ENCODE results near the gene MAP1LC3B2.

Gene MAP1LC3B2

DNA sequence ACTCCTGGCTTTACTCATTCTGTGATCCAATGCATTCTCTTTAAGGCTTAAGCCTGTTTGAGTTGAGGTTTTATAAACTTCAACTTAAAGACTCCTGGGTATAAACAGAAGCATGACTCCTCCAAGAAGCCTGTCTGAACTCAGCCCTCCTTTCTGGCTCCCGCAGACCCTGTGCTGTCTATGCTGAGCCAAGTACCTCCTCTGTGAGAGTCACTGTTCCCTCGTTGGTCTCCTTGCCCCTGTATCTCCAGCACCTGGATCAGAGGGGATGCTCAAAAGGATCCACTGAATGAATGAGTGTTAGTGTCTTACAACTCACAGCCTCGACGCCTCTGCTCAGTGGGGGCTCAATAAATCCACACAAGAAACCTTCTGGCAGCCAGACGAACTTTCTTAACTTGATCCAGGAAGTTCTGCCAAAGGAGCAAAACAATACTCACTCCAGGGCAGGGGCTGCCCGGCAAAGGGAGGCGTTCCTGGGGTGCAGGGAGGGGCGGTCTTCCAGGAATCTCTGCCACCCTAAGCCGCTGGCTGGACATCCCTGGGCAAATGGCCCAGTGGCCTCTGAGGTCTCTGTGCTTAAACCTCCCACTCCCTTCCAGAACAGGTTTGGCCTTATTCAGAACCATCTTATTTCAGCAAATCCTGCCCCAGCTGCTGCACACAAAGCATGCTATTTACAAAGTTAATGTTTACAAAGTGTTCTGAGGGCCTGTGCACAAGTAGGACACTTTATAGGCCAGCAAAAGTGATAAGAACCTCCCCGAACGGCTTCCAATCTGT lies 32.9 kb downstream of the MAP1LC3B2 start:
- in situ Hi-C loops (cut with MboI; ENCODE audit: low sequenced_read_pairs): no loop called here

DNA sequence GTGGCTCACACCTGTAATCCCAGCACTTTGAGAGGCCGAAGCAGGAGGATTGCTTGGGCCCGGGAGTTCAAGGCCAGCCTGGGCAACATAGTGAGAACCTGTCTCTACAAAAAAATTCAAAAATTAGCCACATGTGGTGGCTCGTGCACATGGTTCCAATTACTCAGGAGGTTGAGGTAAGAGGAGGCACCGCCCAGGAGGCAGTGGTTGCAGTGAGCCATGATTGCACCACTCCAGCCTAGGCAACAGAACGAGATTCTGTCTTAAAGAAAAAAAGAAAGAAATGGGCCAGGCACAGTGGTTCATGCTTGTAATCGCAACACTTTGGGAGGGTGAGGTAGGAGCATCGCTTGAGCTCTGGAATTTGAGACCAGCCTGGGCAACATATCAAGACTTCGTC lies 33.5 kb downstream of the MAP1LC3B2 start:
- in situ Hi-C loops (cut with MboI; ENCODE audit: low sequenced_read_pairs): no loop called here

DNA sequence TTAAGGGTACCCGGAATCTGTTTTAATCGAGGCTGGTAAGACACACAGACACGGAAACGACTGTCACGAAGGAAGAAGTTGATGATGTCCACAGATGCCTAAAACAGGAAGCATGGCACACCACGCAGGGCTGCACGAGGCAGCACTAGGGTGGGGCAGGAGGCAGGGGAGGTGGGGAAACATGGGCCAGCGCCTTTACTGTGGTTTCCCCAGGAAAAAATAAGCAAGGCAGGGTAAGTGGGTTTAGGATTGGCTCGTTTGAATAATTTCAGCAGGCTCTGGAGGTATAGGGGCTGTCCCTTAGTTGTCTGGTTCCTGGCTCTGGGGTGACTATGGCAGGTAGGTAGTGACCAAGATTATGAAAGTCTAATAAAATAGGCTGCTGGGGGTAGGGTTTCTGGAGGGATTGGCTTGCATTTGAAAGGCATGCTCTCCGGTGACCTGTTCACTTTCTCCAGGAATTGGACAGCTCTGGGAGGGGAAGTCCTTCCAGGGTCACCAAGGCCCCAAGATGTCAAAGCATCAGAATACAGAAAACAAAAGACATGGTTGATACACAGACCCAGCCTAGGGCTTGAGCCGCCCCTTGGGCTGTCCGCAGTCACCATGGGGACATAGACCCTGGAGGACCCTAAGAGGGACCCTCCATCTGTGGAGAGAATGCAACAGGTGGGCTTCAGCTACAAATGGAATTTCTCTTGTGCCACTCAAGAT lies 35.3 kb downstream of the MAP1LC3B2 start:
- in situ Hi-C loops (cut with MboI; ENCODE audit: low sequenced_read_pairs): no loop called here

DNA sequence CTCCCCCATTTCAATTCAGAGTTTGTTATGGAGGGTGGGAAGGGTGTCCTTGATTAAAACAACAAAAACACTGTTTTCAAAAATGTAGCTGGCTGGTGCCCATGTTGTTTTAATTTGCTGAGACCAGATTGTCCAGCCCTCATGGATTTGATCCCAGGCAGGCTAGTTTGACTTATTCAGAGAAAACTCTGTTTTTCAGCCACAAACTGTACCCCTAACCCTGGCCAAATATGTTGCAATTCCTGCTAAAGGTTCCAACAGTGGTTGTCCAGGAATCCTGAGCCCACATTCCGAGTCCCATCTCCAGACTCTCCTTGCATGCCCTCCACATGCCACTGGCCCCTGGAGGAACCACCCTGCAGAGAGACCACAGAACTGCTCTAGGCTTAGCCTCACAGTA lies 36.0 kb downstream of the MAP1LC3B2 start:
- in situ Hi-C loops (cut with MboI; ENCODE audit: low sequenced_read_pairs): no loop called here

DNA sequence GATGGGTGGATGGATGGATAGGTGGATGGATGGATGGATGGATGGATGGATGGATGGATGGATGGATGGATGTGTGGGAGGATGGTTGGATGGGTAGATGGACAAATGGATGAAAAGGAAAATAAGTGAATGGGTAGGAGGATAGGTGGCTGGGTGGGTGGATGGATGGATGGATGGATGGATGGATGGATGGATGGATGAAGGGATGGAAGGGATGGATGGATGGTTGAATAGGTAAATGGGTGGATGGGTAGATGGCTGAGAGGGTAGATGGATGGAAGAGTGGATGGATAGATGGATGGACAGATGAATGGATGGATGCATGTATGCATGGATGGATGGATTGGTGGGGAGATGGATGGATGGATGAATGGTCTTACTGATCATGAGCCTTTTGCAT lies 36.5 kb downstream of the MAP1LC3B2 start:
- in situ Hi-C loops (cut with MboI; ENCODE audit: low sequenced_read_pairs): no loop called here

DNA sequence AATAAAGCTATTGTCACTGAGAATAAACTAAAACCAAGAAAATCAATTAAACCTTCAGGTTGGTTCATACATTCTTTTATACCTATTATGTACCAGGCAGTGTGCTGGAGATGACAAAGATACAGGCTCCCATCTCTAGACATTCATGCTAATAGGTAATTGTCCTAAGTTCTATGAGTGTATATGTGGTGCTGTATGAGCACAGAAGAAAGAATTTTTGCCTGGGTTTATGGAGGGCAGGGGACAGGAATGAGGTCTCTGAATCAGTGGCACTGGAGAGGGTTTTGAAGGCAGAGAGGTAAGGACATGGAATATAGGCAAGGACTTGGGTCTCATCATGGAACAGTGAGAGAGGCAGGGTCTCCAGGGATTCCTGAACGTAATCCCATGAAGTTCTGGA lies 38.7 kb downstream of the MAP1LC3B2 start:
- in situ Hi-C loops (cut with MboI; ENCODE audit: low sequenced_read_pairs): no loop called here

DNA sequence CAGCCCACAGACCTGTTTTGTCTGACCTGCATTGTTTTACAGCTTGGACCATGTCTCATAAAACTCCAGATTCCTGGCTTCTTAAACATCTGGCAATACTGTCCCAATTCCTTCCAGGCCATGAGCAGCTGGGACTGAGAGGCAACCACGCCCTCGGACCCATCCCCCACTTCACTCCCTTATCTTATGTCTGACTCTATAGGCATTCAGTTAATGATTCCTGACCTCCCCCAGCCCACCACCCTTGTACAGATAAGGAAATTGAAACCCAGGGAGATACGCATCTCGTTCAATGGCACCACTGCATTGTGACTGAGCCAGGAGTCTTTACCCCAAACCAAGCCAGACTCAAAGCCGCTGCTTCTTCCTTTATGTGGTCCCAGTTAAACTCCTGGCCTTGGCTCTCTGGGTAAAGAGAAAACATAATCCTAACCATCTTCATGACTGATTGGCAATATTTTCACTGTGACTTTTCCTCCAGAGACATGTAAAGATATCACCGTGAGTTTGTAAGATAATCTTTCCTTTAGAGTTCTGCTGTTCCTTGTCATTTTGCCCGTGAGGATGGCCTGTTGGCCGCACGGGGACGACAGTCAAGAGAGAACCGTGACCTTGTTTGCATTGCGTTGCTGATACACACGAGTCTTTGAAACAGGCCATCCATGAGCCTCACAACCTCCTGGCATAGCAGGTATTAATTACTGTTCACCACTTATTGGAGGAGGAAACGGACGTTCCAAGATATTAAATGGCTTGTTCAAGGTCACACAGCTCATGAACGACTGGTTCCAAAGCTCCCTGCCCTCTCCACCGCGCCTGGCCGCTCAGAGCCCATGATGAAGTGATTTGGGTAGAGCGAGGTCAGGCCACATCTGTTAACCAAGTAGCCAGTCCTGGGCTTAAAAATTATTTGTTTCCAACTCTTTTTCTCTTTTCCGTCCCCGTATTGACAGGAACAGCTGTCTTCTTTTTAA lies 39.4 kb downstream of the MAP1LC3B2 start:
- in situ Hi-C loops (cut with MboI; ENCODE audit: low sequenced_read_pairs): no loop called here

DNA sequence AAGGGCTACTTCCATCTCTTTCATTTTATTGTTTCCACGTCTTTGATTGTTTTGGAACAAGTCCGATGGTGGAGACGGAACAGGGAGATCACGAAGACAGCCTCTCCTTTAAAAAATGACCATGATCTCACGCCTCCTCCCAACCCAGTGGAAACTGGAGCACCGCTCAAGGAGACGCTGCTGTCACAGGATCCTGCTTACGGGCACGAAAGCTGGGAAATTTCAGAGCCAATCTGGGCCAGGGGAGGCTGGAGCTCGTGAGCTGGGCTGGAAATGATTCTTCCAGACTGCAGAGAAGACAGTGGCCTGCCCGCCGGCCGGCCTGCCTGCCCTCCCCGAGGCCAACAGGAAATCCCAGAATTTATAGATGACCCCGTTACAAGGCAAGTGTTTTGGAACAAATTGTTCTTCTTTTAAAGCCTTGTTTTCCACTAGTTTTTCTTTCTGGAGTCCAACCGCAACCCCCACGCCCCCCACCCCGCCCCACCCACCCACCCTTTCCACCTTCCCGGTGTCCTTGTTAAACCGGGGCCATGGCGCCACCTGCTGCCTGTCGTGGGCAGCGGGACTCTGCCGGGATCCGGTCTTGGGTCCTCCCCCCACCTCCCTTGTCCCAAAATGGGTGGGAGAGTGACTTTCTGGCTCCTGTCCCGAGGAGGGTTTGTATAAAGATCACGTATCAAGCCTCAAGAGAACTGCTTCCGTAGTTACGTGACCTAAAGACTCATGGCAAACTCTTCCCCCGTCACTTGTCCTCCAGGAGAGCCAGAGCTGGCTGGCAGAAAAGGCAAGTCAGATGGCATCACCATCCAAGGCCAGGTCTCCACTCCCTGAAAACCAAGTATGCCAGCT lies 40.3 kb downstream of the MAP1LC3B2 start:
- in situ Hi-C loops (cut with MboI; ENCODE audit: low sequenced_read_pairs): no loop called here

DNA sequence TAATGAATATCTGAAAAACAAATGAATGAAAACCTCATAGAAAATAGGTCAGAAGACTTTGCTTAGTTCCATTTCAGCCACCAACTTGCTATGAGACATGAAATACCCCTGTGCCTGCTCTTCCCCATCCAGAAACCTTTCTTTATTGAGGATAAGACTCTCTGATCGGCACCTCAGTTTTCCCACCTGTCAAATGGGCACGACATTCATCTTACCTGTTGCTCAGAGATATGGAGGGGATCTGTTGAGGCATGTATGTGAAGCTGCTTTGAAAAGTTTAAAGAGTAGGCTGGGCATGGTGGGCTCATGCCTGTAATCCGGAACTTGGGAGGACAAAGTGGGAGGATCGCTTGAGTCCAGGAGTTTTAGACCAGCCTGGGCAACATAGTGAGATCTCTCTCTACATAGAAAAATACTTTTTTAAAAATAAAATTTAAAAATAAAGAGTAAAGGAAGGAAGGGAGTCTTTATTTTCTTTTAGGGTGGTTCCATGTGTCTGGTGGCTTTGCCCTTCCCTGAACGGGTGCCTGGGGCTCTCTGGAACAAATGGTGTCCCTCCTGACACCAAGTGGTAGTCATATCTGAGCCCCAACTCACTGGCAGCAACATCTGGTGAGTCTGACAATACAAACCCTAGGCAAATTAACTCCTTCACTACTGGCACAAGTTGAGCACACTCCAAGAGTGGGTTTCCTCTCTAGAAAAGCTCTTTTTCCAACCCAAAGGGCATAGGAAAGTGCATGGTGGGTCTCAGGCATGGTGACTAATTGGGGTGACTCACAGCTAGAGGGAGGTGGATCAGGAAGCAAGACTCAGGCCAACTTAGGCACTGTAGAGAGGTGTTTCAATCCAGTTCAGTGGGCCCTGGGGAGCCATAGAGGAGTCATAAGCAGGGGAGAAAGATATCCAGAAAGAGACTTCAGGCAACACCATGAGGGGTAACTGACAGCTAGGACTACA lies 42.1 kb downstream of the MAP1LC3B2 start:
- in situ Hi-C loops (cut with MboI; ENCODE audit: low sequenced_read_pairs): no loop called here

DNA sequence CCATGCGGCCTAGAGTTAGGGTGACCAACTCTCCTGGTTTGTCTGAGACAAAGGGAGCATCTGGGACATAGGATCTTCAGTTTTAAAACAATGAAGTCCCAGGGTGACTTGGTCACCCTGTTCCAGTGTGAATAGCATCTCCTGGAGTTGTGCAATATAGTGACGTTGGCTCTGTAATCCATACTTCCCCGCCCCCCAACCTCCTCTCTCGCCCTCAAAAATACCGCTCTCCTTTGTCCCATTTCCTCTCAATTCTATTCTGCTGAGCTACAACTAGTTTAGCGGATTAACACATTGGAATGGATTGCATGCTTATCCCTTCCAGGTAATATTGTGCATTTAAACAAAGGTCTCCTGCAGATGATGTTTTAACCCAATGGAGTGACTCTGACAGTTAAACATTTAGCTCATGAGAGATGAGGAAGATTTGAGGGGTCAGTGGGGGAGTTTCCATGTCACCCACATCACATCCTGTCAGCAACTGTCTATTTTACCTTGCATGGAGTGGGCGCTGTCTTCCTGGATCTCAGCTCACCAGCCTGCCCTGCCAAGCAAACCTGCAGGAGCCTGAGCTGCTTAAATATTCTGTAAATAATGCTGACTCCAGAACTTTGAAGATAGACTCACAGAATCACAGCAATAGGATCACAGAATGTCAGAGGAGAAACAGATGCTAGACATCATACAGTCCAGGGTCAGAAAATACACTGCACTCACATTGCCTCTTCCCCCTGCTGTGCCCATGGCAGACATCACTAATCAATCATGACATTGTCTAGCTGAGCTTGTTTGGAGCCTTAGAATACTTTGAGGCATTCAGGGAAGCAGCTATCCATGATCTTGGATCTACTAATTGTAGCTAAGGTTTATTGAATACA lies 43.0 kb downstream of the MAP1LC3B2 start:
- in situ Hi-C loops (cut with MboI; ENCODE audit: low sequenced_read_pairs): no loop called here

DNA sequence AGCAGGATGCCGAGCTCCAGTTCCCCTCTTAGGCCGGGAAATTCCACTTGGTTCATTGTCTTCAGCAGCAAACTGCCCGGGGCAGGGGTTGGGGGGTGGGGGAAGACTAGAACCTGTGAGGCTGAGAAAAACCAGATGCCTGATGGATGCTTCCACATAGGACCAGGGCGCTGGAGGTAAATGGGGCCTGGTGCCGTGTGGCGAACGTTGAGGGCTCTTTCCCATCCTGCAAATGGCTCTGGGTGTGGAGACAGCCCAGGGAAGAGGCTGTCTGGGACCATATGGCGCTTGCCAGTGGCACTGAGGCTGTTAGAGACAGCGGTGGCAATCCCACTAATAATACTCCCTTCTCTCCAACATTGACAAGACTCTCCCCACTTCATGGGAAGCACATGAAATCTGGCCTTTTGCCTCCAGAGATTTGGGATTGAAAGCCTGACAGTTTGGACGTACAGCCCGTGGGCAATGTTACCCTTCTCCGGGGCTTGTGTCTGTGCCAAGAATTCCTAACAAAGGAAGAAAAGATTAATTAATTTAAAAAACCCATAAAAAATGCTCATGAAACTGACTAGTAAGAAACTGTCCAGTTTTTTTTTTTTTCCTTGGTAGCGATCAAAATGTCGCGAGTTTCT lies 44.5 kb downstream of the MAP1LC3B2 start:
- in situ Hi-C loops (cut with MboI; ENCODE audit: low sequenced_read_pairs): no loop called here

DNA sequence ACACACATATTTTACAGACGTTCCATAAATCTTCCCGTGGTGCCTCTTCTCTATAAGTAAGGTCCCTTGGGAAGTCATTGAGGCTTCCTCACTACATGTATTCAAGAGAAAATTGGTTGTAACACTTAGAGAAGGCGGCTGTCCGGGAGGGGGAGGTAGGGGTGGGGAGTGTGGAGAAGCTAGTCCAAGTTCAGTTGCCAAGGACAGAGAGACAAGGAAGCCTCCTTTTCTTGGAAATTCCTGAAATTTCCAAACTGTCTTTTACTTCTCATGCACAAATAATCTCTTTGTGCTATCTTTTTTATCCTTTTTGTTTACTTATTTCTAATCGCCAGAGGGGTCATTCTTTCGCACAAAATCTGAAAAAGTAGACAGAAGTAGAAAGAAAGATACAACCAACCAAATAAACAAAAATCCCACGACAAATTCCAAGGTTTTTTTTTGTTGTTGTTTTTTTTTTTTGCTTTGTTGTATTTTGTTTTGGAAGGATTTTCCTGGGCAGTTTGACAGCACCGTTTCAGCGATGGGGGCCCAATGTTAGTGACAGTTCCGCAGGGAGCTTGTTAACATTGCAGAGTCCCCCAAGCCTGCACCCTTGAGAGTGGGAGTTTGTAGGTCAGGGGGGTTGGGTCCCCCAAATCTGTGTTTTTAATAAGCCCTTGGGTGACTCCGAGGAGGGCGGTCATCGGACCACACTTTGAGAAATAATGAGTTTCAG lies 45.2 kb downstream of the MAP1LC3B2 start:
- in situ Hi-C loops (cut with MboI; ENCODE audit: low sequenced_read_pairs): no loop called here

DNA sequence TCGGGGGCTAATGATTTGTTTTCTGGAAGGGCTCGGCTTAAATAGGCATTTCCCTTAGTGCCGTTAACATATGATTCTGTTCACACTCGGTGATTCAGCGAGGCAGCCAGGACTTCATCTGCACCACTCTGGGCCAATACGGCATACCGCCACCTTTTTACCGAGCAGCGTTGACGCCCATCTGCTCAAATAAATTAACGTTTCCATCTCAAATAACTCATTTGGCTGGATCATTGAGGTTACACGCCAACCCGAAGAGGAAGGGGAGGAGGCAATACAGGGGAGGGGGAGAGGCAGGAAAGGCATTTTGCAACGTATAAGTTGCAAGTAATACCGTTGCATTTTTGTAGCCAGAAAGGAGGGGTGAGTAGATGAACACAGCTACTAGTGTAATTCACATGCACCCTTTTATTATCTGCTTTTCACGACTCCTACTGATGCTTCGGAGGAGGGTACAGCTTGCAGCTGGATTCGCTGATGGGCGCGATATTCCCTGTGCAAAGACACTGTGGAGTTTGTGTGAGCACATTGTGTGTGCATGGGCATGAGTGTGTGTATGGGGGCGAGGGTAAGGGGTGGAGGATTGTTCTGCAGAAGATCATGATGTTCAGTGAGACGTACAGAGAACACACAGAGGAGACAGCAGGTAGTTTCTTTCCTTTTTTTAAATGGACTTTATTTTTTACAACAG lies 45.9 kb downstream of the MAP1LC3B2 start:
- in situ Hi-C loops (cut with MboI; ENCODE audit: low sequenced_read_pairs): no loop called here

DNA sequence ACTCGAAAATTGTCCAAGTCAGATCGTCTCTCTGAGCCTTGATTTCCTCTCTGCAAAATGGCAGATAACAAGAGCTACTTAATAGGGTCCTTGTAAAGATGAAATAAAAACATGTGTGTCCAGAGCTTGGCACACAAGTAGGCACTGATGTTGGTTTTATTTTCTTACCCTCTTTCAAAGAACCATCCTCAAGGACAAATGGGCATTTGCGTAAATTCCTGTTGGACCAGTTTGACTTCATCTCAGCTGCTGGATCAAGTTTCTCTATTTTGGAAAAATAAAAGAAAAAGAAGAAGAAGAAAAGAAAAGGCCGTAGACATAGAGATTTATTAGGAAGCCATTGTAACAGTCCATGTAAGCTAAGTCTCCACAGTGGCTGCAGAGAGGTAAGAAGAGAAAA lies 47.2 kb downstream of the MAP1LC3B2 start:
- in situ Hi-C loops (cut with MboI; ENCODE audit: low sequenced_read_pairs): no loop called here

DNA sequence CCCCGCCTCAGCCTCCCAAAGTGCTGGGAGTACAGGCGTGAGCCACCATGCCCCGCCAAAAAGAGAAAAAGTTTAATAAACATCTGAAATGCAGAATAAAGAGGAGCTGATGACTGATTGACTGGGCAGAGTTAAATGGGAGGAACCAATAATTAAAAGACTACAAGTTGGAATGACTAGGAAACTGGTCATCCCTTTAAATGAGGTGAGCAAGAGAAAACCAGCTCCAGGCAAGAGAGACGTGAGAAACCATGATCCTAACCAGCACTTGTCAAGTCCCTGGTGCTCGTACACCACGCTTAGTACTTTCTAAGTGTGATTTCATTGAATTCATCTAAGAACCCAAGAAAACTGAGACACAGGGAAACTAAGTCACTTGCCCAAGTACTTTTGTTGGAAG lies 47.9 kb downstream of the MAP1LC3B2 start:
- in situ Hi-C loops (cut with MboI; ENCODE audit: low sequenced_read_pairs): no loop called here

DNA sequence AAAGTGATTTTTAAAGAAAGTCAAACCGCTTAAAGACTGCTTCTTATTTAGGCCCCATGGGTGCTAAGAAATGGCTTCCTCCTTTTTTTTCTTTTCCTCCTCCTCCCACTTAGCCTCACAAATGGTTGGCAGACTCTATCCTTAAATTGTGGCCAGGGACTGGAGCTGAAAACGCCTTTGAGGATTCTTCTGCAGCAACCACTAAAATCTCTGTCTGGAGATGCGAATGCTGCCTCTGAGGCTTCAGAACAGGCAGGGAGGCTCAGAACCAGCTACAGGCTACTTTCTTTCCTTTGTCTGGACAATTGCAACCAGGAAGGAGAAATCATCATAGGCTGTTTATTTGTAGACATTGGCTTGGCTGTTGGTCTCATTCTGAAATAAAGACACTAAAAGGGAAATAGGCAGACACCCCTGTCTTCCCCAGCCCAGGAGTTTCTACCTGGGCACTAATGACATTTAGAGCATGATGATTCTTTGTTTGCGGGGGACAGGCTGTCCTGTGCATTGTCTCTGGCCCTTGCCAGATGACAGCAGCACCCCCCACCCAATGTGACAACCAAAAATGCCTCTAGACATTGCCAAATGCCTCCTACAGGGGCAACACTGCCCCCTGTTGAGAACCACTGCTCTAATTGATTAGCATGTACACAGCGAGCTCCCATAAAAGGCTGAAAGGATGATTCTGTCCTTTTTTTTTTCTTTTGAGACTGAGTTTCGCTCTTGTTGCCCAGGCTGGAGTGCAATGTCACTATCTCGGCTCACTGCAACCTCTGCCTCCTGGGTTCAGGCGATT lies 50.3 kb downstream of the MAP1LC3B2 start:
- in situ Hi-C loops (cut with MboI; ENCODE audit: low sequenced_read_pairs): no loop called here
